ENCODE results near the gene DLD. TPM values are rescaled to one million over a fixed set of nuclear protein-coding genes. Genes with fewer than 3 reads are reported as not detected.

Gene DLD
- total RNA-seq, 1 experiment from 2014 or later, result 58.0 TPM

- intact Hi-C loops (cut with micrococcal nuclease; ENCODE audit: unreplicated experiment), result no loop called here
- Mint-ChIP-seq H3K36me3 (ENCODE audit: insufficient read depth, unreplicated experiment) (peaks cover 41% of the 10 kb centered on the region), H3K4me1 (ENCODE audit: low read depth, unreplicated experiment) (no peaks in the 10 kb centered on the region), H3K27me3 (ENCODE audit: unreplicated experiment) (no peaks in the 10 kb centered on the region), H3K9me3 (ENCODE audit: low read depth, unreplicated experiment) (no peaks in the 10 kb centered on the region), H3K27ac (ENCODE audit: unreplicated experiment) (no peak overlapping the region), H3K4me3 (ENCODE audit: low read depth, unreplicated experiment) (no peak overlapping the region)
- DNase-seq, result no peak
- TF ChIP-seq, protein P1, sequence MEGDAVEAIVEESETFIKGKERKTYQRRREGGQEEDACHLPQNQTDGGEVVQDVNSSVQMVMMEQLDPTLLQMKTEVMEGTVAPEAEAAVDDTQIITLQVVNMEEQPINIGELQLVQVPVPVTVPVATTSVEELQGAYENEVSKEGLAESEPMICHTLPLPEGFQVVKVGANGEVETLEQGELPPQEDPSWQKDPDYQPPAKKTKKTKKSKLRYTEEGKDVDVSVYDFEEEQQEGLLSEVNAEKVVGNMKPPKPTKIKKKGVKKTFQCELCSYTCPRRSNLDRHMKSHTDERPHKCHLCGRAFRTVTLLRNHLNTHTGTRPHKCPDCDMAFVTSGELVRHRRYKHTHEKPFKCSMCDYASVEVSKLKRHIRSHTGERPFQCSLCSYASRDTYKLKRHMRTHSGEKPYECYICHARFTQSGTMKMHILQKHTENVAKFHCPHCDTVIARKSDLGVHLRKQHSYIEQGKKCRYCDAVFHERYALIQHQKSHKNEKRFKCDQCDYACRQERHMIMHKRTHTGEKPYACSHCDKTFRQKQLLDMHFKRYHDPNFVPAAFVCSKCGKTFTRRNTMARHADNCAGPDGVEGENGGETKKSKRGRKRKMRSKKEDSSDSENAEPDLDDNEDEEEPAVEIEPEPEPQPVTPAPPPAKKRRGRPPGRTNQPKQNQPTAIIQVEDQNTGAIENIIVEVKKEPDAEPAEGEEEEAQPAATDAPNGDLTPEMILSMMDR (IDR thresholded peaks at IDR 0.05; ENCODE audit: unreplicated experiment), result no peak
- no TSS peak for BruUV-seq (replicated peaks)
- CTCF ChIA-PET, result no interaction called here
These were observed 48.8 kb downstream of the DLD start for GRCh38 chr7:107939573-107940489.

DNA sequence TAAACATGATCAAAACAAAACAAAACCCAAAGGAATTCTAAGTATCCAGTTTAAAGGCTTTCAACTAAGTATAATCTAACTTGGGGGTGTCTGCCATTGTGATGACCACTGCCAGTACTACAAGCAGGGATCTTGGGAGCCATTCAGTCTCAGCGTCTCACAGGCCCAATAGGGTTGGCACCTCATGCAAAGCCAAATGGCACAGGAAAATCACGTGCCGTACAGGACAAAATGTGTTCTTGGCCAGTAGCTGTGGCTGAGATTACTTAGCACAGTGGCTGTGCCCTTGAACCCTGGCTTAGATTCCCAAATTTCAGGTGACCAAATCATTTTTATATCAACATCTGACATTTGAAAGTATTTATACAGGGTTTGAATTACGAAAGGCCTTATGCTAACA lies 50.0 kb downstream of the DLD start:
- DNase-seq, result no peak
- Mint-ChIP-seq H3K36me3 (ENCODE audit: insufficient read depth, unreplicated experiment) (peaks cover 42% of the 10 kb centered on the region), H3K9me3 (ENCODE audit: low read depth, unreplicated experiment) (no peaks in the 10 kb centered on the region), H3K27ac (ENCODE audit: unreplicated experiment) (no peak overlapping the region), H3K4me1 (ENCODE audit: low read depth, unreplicated experiment) (no peaks in the 10 kb centered on the region), H3K27me3 (ENCODE audit: unreplicated experiment) (no peaks in the 10 kb centered on the region), H3K4me3 (ENCODE audit: low read depth, unreplicated experiment) (no peak overlapping the region)
- no TSS peak for BruUV-seq (replicated peaks)
- CTCF ChIA-PET, result no interaction called here
- TF ChIP-seq, protein P1 (IDR thresholded peaks at IDR 0.05; ENCODE audit: unreplicated experiment), result no peak
- intact Hi-C loops (cut with micrococcal nuclease; ENCODE audit: unreplicated experiment), result no loop called here

DNA sequence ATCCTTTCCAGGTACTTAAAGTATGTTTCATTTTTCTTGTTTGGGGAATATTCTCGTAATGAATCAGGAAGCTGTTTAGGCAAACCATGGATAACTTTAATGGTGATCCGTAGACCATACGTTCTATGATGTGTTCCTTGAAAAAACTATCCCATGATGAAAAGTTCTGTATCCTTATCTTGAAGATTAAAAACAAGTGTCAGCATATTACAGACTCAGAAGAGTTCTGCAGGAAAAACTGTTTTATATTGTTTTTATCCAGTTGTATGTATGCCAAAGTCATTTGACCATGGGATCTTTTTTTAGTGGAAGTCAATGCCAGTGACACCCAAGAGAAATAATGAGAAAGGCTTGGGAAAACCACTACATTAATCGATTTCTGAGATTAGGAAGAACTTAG lies 52.0 kb downstream of the DLD start:
- CTCF ChIA-PET, result no interaction called here
- TF ChIP-seq, protein P1 (IDR thresholded peaks at IDR 0.05; ENCODE audit: unreplicated experiment), result no peak
- intact Hi-C loops (cut with micrococcal nuclease; ENCODE audit: unreplicated experiment), result no loop called here
- Mint-ChIP-seq H3K27me3 (ENCODE audit: unreplicated experiment) (no peaks in the 10 kb centered on the region), H3K4me3 (ENCODE audit: low read depth, unreplicated experiment) (no peak overlapping the region), H3K27ac (ENCODE audit: unreplicated experiment) (no peak overlapping the region), H3K36me3 (ENCODE audit: insufficient read depth, unreplicated experiment) (peaks cover 50% of the 10 kb centered on the region), H3K9me3 (ENCODE audit: low read depth, unreplicated experiment) (no peaks in the 10 kb centered on the region), H3K4me1 (ENCODE audit: low read depth, unreplicated experiment) (peaks cover 9% of the 10 kb centered on the region)
- BruUV-seq (replicated peaks), result no TSS peak
- no peak for DNase-seq

DNA sequence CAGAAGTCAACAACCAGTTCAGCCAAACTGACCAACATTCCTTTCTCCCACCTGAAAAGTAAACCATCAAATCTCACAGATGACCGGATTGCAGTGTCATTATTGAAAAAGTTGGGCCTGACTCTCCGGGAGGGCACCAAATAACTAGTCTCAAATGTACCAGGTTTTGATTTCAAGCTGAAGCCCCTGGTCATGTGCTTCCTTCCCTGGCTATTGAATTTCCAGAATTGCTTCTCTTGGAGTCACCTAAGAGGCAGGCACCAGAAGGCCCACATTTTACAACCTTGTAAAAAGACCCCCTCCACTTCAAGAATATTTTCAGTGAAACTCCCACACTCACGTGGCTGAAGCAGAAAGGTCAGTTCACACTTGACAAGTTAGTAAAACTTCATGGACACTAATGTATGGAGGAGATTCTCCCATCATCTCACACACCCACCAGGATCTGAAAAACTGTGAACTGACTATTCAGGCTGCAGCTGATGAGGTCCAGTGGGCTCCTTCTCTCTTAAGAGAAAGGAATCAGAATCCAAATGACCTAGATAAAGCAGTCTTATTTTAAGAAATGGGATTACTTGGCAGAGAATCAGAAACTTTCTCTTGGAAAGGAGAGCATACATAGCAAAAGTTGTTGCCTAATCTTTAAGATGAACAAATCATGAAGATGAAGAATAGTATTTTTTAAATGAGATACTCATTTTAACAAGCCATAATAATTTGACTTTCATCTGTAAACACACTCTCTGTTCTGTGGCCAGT lies 53.6 kb downstream of the DLD start:
- Mint-ChIP-seq H3K27me3 (ENCODE audit: unreplicated experiment) (no peaks in the 10 kb centered on the region), H3K36me3 (ENCODE audit: insufficient read depth, unreplicated experiment) (peaks cover 59% of the 10 kb centered on the region), H3K4me1 (ENCODE audit: low read depth, unreplicated experiment) (peaks cover 24% of the 10 kb centered on the region), H3K4me3 (ENCODE audit: low read depth, unreplicated experiment) (no peak overlapping the region), H3K27ac (ENCODE audit: unreplicated experiment) (no peak overlapping the region), H3K9me3 (ENCODE audit: low read depth, unreplicated experiment) (no peaks in the 10 kb centered on the region)
- DNase-seq, result no peak
- CTCF ChIA-PET, result no interaction called here
- BruUV-seq (replicated peaks), result no TSS peak
- TF ChIP-seq, protein P1 (IDR thresholded peaks at IDR 0.05; ENCODE audit: unreplicated experiment), result no peak
- intact Hi-C loops (cut with micrococcal nuclease; ENCODE audit: unreplicated experiment), result loop anchor here (5.0 kb wide), 1 partner anchor 153 kb away; no protein-coding TSS in a partner anchor
